ENCODE results near the gene UBTD2.

UBTD2 gene

DNA sequence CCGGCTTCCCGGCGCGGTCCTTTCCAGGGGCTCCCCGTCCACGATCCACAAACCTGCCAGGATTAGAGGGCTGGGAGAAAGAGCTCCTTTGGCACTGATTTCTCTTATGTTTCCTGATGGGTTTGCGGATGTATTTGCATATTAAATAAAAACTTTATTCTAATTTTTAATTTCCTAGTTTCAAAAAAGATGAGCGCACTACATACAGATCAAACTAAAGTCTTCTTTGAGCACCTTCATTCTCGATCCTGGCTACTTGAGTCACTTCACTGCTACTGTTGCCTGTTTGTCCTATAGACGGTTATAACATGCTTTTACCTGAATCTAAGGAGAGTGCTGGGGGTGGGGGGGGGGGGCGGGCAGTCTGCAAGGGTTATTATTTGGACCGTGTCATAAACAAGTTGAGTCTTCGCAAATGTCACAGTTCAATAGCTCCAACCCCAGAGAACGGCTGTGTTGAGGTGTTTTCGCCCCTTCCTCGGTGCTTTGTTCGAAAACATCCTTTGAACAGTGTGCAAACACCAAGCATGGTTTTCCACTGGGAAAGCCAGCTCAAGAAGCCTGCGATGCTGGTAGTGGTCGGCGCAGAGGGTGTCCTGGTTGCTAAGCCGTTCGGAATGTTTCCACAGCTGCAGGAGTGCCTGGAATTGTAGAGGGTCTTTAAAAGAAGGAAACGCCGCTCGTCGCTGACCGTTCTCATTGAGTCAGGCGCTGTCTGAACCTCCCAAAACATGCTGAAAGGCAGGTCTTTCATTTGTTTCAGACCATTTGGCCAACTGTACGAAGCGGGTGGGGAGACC lies 94.5 kb downstream of the UBTD2 start:
- no peak for DNase-seq

DNA sequence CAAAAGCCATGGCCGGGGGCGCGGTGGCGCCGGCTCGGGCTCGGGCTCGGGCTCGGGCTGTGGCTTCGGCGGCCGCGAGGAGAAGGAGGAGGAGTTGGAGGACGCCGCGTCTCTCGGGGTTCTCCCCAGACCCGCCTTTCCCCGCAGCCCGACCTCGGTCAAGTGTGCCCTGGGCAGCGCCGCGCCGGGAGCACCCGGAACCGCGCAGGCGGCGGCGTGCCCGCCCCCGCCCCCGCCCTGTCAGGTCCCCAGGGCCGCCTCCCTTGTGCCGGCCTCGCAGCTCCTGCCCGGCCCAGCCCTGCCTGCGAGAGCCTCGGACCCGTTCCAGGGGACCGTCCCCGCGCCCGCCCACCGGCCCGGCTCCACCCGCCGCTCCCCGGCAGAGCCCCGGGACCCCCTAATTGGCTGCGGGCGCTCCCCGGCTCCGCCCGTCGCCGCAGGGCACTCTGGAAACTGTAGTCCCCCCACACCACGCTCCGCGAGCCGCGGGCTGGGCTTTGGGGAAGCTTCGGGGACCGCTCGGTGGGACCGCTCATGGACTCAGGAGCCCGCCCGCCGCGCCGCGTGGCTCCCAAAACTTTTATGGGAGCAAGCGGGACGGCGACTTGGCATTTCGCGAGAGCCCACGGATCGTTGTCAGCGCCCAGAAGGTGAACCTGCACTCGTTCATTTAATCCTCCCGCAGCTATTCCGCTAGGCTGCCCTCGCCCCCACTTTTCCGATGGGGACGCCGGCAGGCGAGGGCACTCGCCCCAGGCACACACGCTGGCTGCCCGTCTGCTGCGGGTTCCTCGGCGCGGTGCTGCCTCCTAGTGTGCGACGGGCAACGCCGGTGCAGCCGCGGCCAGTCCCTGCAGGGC lies 95.3 kb downstream of the UBTD2 start, which contains the start of gene STK10:
Gene STK10 (minus strand): TSS at position 192 of the 860 bp plus-strand sequence. CDS start 182 bp downstream, at position 10.
- peak; percentile 62 for DNase-seq

DNA sequence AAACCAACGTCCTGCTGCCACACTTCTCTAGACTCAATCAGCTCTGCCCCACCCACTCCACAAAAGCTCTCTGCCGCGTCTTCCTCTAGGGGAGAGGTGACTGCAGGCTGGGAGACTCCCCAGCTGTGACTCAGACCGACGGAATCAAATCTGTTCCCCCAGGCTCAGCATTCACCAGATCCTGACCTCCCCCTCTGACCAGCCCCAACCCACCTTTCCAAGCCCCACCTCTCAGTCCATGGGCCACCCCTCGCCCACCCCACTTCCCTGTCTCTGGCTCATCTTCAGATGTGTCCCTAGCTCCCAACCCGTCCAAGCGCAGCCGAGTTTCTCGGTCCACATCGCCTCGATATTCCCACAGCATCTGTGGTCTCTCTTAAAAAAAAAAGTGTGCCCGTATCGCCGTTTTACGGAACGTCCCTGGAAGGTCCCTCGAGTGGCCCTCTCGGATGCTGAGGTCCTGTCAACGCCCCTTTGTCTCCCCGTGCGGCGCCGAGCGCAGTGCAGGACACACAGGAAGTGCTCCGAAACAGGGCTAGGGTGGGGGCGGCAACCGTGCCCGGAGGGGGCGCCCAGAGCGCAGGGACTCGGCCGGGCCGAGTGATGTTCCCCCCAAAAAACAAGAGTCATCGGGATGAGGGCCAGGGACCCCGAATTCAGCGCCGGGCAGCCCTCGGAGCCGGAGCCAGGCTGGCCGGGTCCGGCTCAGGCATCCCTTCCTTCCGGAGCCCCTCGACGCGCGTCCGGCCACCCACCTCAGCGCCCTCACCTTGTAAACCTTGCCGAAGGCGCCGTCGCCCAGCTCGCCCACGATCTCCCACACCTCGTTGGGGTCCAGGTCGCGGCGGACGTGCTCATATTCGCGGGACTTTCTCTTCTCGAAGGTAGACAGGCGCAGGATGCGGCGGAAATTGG lies 96.2 kb downstream of the UBTD2 start:
- DNase-seq: no peak

DNA sequence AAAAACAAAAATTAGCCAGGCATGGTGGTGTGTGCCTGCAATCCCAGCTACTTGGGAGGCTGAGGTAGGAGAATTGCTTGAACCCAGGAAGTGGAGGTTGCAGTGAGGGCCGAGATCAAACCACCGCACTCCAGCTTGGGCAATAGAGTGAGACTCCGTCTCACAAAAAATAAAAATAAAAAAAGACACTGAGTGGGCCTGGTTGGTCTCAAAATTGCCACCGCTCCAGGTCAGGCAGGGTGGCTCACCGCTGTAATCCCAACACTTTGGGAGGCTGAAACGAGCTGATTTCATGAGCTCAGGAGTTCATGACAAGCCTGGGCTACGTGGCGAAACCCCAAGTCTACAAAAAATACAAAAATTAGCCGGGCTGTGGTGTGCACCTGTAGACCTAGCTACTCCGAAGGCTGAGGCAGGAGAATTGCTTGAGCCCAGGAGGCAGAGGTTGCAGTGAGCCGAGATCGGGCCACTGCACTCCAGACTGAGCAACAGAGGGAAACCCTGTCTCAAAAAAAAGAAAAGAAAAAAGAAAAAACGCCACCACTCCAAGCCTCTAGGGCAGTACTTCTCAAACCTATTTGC lies 97.4 kb downstream of the UBTD2 start:
- no peak for DNase-seq

DNA sequence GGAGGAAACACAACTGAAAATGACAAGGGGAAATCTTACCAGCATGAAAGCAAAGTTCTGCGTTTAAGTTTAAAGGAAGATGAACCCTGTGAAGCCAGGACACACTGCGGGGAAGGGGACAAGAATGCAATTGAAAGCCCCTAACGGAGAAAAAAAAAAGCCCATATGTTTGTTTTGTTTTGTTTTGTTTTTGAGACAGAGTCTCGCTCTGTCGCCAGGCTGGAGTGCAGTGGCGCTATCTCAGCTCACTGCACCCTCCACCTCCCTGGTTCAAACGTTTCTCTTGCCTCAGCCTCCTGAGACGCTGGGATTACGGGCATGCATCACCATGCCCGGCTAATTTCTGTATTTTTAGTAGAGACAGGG lies 98.5 kb downstream of the UBTD2 start:
- DNase-seq: no peak

DNA sequence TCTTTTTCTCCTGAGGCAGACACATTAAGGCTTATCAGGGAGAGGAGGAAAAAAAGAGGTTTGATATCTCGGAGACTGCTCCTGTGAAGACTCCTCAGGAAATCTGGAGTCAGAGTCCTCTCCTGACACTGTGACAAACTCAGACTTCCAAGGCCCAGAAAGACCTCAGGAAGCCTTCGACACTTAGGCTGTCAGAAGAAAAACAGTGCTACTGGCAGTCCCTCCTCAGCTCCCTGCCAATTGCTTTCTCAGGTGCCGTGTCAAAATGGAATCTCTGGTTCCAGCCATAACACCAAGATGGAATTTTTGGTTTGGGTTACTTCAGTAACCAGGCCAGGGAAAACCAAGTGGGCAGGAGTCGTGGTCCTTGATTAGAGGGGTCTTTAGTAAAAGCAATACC lies 99.7 kb downstream of the UBTD2 start:
- no peak for DNase-seq

DNA sequence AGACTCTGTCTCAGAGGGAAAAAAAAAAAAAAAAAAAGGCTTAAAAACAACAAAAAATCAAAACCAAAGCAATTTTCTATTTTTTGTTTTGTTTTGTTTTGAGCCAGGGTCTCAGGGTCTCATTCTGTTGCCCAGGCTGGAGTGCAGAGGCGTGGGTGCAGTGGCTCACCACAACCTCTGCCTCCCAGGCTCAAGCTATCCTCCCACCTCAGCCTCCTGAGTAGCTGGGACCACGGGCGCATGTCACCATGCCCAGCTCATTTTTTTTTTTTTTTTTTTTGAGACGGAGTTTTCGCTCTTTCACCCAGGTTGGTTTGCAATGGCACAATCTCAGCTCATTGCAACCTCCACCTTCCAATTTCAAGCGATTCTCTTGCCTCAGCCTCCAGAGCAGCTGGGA lies 101.3 kb downstream of the UBTD2 start:
- no peak for DNase-seq

DNA sequence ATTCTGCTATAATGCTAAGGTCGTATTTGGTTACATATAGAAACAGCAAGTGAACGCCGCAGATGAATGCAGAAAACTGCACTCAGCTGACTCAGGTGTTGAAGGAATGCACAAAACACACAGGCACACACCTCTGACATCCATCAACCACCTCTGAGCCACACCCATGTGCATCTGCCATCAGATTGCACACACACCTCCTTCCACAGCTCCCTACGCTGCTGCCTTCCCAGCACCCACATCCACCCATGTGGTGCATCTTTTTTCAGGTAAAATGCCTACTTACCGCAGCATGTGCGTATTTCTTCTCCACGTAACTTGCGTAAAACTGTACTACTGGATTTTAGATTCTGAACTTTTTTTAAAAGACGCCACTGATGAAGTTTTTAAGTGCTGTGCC lies 102.6 kb downstream of the UBTD2 start:
- no peak for DNase-seq

DNA sequence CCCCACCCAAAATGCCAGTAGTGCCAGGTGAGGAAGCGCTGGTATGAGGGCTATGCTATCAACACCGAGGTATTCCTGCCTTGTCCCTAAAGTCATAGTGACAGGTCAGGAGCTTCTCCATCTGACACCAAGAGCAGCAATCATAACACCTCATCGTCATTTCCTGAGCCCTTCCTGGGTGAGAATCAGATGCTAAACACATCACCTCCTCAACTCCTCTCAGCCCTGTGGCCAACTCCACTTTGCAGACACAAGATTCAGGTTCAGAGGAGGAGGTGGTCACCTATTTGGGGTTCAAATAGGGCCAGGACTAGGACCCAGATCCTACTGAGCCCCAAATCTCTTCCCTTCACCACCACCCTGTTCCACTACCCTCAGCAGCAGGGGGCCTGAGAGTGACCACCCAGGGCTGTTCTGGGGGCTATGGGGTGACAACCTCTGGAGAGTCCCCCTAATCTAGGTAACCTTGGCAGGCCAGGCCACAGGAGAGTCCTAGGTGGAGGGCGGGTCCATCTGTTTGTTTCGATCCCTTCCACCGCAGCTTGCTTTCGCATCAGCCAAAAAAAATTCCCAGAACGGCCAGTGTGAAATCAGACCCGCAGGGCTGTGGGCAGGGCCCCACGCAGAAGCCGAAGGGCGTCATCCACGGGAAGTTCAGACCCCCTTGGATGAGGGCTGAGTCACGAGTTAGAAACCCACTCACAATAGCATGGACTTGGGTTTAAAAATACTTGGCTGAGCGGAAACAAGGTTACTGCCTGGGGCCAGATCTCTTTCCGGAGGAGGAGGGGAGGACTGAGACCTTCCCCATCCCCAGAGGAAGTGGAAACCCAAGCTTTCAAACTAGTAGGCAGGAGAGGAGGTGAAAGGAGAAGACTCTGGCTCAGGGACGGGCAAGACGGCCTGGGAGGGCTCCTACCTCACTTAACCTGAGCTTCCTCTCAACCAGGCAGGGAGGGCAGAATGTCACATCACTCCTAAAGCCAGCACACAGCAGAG lies 104.3 kb downstream of the UBTD2 start:
- DNase-seq: no peak

DNA sequence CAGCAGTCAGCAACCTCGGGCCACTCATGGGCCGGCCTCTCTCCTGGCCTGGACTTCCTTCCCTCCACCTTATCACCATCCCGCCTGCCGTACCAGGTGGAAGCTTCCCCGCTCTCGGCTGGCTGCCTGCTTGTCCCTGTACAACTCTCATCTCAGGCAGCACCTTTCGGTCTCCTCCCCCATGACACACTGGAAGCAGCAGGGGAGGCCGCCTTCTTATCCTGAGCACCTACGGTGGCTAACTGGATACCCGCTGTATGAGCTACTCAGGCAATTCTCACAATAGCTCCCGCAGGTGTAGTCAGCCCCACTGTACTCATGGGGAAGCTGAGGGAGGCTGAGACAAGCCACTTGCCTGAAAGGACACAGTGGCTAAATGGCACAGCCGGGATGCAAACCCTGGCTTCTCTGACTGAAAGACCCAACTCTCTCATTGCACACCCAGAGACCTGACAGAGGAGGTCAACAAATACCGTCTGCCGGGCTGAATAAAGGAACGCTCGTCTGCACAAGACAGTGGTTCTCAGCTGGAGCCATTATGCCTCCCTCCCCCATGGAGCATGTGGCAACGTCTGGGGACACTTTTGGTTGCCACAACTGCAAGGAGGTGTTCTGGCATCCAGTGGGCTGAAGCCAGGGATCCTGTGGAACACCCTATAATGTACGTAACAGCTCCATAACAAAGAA lies 105.1 kb downstream of the UBTD2 start:
- no peak for DNase-seq

DNA sequence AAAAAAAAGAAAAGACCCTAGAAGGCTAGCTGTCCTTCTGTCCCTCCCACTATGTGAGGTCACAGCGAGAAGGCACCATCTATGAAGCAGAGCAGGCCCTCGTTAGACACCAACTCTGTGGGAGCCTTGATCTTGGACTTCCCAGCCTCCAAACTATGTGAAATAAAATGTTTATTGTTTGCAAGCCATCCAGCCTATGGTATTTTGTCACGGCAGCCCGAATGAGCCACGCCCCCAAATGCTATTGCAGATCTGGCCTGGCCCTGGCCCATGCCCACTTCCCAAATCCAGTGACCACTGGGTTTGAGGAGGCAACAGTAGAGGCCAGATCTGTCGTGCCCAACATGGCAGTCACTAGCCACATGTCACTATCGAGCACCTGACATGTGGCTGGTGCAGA lies 106.4 kb downstream of the UBTD2 start:
- DNase-seq: no peak

DNA sequence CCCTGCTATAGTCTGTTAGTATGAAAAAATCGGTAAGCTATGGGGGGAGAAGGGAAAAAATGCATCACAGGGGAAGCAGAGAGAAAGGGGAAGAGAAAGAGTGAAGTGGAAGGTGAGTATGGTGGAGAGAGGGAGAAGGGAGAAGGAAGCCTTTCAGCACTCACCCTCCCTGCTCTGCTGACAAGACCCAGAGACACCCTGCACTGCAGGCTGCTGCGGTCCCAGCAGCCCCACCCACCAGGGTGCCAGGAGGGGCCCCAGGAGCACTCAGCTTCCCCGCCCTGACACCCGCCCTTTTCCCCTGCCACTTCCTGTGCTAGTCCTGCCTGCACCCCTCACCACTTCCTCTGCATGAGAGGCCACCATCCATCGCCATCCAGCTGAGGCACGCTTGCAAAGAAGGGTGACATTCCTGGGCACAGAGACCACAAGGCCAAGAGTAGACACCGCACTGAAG lies 108.3 kb downstream of the UBTD2 start:
- DNase-seq: no peak

DNA sequence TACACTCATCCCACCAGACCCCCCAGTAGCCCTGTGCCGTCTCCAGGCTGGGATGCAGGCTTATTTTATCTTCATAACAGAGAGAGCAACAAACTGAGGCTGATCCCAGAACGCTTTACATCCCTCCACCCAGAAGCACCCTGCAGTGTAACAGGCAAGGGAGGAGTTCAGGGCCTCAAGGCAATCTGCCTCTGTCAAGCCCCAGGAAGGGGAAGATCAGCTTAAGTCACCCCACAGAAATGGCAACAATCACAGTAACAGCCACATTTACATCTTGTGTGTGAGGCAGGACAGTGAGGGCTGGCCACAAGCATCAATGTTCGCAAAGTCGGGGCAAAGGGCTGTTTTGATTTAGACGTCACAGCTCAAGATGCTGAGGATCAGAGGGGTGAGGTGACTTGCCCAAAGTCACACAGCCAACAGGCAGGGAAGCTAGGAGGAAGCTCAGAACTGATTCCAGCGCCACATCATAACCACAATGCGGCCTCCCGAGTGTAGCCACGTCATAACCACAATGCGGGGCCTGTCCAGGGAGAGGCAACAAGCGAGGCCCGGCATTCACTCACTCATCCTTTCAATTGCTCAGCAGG lies 109.9 kb downstream of the UBTD2 start:
- no peak for DNase-seq

DNA sequence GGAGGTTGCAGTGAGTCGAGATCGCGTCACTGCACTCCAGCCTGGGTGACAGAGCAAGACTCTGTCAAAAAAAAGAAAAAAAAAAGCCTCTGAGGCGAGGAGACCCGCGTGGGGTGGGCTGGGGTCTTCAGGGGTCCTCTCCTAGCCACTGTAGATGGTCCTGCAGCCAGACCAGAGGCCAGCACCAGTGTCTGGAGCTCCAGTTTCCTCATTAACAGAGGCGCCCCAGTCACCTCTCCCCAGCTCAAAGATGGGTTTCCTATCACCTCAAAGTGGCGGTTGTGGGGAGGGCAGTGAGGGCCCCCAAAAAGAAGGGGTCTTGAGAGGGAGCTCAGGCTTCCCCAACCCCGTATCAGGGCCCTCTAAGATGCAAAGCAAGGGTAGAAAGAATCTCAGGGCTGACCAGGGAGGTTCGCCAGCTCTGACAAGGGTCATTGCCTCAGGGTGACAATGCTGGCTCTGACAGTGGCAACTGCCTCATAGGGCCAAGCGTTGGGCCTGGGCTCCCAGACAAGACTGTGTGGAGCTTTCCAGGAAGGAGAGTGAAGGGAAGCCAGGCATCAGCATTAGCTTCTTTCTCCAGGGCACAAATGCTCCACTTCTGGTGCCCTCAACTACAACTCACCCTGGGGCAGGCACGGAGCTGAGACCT lies 110.5 kb downstream of the UBTD2 start:
- DNase-seq: no peak

DNA sequence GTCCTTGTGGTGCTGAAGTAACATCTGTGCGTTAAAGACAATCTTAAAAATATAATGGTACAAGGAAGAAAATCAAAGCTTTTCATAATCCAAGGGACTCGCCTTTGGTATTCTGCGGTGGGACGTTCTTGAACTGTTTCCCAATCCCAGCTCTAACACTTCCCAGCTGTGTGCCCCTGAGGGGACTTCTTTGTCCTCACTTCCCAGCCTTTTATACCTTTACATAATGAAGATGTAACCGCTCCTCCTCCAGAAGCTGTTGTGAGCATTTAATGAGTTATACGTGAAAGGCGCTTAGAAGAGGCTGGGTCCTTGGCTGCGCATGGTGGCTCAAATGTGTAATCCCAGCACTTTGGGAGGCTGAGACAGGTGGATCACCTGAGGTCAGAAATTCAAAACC lies 112.4 kb downstream of the UBTD2 start:
- no peak for DNase-seq

DNA sequence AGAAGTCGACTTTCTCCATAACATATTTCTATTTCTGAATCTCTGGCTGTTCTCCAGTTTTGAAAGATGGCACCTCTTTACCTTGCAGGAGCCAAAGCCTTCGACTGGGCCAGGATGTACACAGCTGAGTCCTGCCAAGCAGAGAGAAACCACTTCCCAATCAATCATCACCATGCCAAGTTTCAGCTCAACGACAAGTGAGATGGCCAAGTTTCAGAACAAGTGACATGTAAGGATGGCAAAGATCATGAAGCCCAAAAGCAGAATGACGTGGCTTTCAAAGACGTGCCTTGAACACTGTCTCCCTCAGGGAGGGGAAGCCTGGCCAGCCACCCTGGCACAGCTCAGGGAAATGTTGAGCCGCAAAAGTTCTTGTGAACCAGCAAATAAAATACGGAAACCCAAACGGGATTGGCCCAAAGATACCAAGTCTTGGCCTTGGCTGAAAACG lies 113.3 kb downstream of the UBTD2 start:
- DNase-seq: no peak

DNA sequence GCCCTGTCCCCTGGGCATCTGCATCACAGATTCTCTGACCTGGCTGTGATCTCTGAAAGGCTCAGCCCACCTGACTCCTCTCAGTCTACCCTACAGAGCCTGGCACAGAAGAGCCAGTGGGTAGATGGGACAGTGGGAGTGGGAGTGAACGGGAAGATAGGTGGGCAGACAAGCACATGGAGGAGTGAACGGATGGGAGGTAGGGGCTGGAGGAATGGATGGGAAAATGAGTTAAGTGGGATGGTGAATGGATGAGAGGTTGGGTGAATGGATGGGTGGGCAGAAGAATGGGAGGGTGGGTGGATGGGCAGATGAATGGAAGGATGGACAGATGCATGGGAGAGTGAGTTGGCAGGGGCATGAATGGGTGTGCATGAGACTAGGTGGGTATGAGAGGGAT lies 114.3 kb downstream of the UBTD2 start:
- DNase-seq: no peak

DNA sequence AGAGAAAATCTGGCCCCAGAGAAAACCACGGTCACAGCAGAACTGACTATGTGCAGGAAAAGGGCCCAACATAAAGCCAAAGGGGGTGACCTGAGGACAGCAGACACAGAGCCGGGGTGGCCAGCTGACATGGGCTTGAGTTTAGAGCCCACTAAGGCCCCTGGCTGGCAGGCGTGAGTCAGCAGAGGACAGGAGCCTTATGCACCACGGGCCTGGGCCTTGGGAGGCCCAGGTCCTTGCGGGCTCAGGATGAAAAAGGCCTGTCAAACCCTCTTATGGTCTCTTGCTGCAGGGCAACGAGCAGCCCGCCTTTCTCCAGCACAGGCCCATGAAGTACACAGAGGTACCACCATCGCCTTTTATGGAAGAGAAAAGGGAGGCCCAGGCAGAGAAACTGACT lies 115.3 kb downstream of the UBTD2 start:
- DNase-seq: no peak

DNA sequence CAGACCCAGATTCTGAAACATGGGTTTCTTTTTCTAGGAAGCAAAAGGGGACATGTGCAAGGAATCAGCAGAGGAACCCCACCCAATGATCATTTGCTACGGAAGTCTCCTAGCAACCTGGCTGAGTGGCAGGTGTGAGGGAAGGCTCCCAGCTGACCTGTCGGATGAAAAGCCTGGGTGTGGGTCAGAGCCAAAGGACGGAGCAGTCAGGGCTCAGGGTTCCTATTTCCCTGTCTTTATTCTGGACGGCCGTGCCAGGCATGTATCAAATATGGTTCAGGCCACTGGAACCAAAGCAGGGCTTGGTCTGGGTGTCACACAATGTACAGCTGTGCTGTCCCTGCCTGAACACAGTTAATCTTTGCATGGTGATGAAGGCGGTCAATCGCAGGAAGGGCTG lies 115.7 kb downstream of the UBTD2 start:
- DNase-seq: no peak

All from NCI-H2171 (cell line).